Neural cell (in vitro differentiated cells): ENCODE measurements around the gene GABRR1.

ENCODE experiments used
- EP300 ChIP-seq: fragments of 450-650 bp; conservative IDR thresholded peaks from 2 replicates; pipeline ENCODE4 v1.6.1; 2014; ENCODE audit warnings: antibody characterized with exemption, mild to moderate bottlenecking, moderate library complexity; ENCODE audit not compliant: poor library complexity, severe bottlenecking
- EZH2 ChIP-seq: fragments of 200-600, 300-800 bp; shearing (Covaris generic), sonication (generic); IDR thresholded peaks from 2 replicates; pipeline ENCODE4 v1.6.1; 2014; ENCODE audit warnings: antibody characterized with exemption, low read length, borderline replicate concordance, mild to moderate bottlenecking; ENCODE audit not compliant: insufficient read depth, poor library complexity, severe bottlenecking
- MXI1 ChIP-seq: fragments of 450-650 bp; conservative IDR thresholded peaks from 2 replicates; pipeline ENCODE4 v1.6.1; 2014; ENCODE audit warnings: antibody characterized with exemption, mild to moderate bottlenecking; ENCODE audit not compliant: poor library complexity, severe bottlenecking
- POLR2AphosphoS5 ChIP-seq: IDR thresholded peaks from 2 replicates; pipeline ENCODE4 v1.6.1; 2012
- RAD21 ChIP-seq: fragments of 450-650 bp; conservative IDR thresholded peaks from 2 replicates; pipeline ENCODE4 v1.6.1; 2014; ENCODE audit warnings: antibody characterized with exemption, mild to moderate bottlenecking, moderate library complexity
- SMC3 ChIP-seq: fragments of 450-650 bp; conservative IDR thresholded peaks from 2 replicates; pipeline ENCODE4 v1.6.1; 2014; ENCODE audit warnings: antibody characterized with exemption, mild to moderate bottlenecking, moderate library complexity; ENCODE audit not compliant: poor library complexity
- TAF1 ChIP-seq: IDR thresholded peaks from 2 replicates; pipeline ENCODE4 v1.6.1; 2012; ENCODE audit warnings: low read depth
- TF ChIP-seq, protein P1 (sequence below): fragments of 450-650 bp; IDR thresholded peaks from 2 replicates; pipeline ENCODE4 v1.5.1; 2014; ENCODE audit warnings: antibody characterized with exemption, mild to moderate bottlenecking, moderate library complexity; ENCODE audit not compliant: poor library complexity, severe bottlenecking
- TF ChIP-seq, protein P2 (sequence below): IDR thresholded peaks from 2 replicates; pipeline ENCODE4 v1.6.1; 2012; ENCODE audit warnings: borderline replicate concordance

DNA sequence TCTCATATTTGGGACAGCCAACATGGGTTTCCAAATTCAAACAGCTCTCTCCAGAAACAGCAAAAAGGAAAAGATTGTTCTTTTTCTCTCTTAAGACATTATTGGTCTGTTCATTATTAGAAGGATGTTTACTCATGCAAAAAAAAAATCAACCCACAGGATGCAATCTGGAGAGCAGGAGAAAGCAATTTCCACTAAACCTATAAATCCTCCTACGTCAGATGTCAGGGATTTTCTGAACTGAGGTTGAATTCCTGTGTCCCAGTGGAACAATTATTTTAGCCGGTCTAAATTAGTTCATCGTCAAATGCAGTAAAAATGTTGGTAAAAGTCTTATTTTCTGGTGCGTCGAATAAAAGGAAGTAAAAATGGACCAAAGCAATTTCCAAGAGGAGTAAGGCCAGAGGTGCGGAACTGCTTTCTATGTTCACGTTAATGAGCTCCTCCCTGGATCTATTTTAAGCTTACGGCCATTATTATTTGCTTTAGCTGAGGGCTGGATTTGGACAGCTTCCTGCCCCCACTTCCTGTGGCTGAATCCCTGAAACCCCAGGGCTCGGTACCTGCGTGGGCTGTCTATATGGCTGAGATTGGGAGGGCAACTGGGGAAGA, at the start of gene GABRR1:
- no peak for TF ChIP-seq EP300
- TF ChIP-seq, protein P1, sequence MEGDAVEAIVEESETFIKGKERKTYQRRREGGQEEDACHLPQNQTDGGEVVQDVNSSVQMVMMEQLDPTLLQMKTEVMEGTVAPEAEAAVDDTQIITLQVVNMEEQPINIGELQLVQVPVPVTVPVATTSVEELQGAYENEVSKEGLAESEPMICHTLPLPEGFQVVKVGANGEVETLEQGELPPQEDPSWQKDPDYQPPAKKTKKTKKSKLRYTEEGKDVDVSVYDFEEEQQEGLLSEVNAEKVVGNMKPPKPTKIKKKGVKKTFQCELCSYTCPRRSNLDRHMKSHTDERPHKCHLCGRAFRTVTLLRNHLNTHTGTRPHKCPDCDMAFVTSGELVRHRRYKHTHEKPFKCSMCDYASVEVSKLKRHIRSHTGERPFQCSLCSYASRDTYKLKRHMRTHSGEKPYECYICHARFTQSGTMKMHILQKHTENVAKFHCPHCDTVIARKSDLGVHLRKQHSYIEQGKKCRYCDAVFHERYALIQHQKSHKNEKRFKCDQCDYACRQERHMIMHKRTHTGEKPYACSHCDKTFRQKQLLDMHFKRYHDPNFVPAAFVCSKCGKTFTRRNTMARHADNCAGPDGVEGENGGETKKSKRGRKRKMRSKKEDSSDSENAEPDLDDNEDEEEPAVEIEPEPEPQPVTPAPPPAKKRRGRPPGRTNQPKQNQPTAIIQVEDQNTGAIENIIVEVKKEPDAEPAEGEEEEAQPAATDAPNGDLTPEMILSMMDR: no peak
- TF ChIP-seq RAD21: no peak
- TF ChIP-seq POLR2AphosphoS5: no peak
- TF ChIP-seq, protein P2, sequence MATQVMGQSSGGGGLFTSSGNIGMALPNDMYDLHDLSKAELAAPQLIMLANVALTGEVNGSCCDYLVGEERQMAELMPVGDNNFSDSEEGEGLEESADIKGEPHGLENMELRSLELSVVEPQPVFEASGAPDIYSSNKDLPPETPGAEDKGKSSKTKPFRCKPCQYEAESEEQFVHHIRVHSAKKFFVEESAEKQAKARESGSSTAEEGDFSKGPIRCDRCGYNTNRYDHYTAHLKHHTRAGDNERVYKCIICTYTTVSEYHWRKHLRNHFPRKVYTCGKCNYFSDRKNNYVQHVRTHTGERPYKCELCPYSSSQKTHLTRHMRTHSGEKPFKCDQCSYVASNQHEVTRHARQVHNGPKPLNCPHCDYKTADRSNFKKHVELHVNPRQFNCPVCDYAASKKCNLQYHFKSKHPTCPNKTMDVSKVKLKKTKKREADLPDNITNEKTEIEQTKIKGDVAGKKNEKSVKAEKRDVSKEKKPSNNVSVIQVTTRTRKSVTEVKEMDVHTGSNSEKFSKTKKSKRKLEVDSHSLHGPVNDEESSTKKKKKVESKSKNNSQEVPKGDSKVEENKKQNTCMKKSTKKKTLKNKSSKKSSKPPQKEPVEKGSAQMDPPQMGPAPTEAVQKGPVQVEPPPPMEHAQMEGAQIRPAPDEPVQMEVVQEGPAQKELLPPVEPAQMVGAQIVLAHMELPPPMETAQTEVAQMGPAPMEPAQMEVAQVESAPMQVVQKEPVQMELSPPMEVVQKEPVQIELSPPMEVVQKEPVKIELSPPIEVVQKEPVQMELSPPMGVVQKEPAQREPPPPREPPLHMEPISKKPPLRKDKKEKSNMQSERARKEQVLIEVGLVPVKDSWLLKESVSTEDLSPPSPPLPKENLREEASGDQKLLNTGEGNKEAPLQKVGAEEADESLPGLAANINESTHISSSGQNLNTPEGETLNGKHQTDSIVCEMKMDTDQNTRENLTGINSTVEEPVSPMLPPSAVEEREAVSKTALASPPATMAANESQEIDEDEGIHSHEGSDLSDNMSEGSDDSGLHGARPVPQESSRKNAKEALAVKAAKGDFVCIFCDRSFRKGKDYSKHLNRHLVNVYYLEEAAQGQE: no peak
- TF ChIP-seq TAF1: no peak
- TF ChIP-seq SMC3: no peak
- TF ChIP-seq EZH2: no peak
- no peak for TF ChIP-seq MXI1
